Type B pancreatic cell (in vitro differentiated cells): ENCODE data around the gene WFDC1. TPM values are rescaled to one million over a fixed set of nuclear protein-coding genes. Genes with fewer than 3 reads are reported as not detected.
"Not testable (repeated sequence)": the region's sequence is repeated elsewhere in the genome, so short reads cannot be mapped to it uniquely, and the experiment has no call there.

Source experiments
- DNase-seq: peaks from one replicate; pipeline ENCODE4 v3.0.0; 2021; ENCODE audit warnings: mixed read lengths; ENCODE audit not compliant: unreplicated experiment; ENCODE audit errors: extremely low spot score
- H3K27ac Mint-ChIP-seq: 2 replicates; pipeline ENCODE4 v1.8.0; 2021; ENCODE audit warnings: mild to moderate bottlenecking, mixed read lengths
- H3K27me3 Mint-ChIP-seq: 2 replicates; pipeline ENCODE4 v1.8.0; 2021; ENCODE audit warnings: mixed read lengths
- H3K36me3 Mint-ChIP-seq: 2 replicates; pipeline ENCODE4 v1.8.0; 2021; ENCODE audit warnings: mixed read lengths
- H3K4me1 Mint-ChIP-seq: one replicate; pipeline ENCODE4 v1.8.0; 2021; ENCODE audit warnings: mixed read lengths; ENCODE audit not compliant: unreplicated experiment
- H3K4me3 Mint-ChIP-seq: 2 replicates; pipeline ENCODE4 v1.8.0; 2021; ENCODE audit warnings: mild to moderate bottlenecking, mixed read lengths
- H3K9me3 Mint-ChIP-seq: 2 replicates; pipeline ENCODE4 v1.8.0; 2021; ENCODE audit warnings: mixed read lengths
- CTCF ChIP-seq: fragments of 200-600 bp; sonication (generic); conservative IDR thresholded peaks from 2 replicates; pipeline ENCODE4 v1.5.0; 2021; ENCODE audit warnings: antibody characterized with exemption, mild to moderate bottlenecking
- total RNA-seq: library from RNA; stranded (reverse); gene quantifications from 2 replicates; pipeline ENCODE4 v1.2.1, GENCODE V29; 2021; ENCODE audit warnings: low replicate concordance

WFDC1 gene
- total RNA-seq, 1 donor from 2014 or later, result 2.0 TPM

DNA sequence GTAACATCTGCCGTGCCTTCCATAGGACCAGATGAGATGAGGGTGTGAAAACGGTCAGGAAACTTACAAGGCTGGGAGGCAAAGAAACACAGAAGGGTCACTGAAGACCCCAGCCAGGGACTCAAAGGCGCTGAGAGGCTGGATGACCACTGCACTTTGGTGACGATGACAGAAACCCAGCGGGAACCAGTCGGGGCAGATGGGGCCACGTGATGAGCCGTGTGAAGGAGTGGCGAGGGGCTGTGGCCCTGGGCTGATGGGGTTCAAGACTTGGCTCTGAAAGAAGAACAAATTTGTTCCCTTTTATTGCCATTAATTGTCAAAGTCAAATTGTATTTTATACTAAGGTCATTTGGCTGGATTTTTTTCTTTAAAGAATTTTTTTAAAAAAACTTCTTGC lies 45.1 kb downstream of the WFDC1 start:
- no peak for TF ChIP-seq CTCF
- Mint-ChIP-seq H3K4me3 (no peak overlapping the region), H3K27me3 (no peaks in the 10 kb centered on the region), H3K9me3 (peaks cover 14% of the 10 kb centered on the region), H3K4me1 (no peaks in the 10 kb centered on the region), H3K36me3 (no peaks in the 10 kb centered on the region), H3K27ac (no peak overlapping the region)
- DNase-seq, result no peak

- Mint-ChIP-seq H3K9me3 (peaks cover 9% of the 10 kb centered on the region), H3K27me3 (no peaks in the 10 kb centered on the region), H3K4me1 (no peaks in the 10 kb centered on the region), H3K36me3 (no peaks in the 10 kb centered on the region), H3K27ac (no peak overlapping the region), H3K4me3 (no peak overlapping the region)
- peak; percentile 17 for TF ChIP-seq CTCF
- DNase-seq, result no peak
Measured at GRCh38 chr16:84340325-84341040, 45.8 kb downstream of the WFDC1 start.

- Mint-ChIP-seq H3K36me3 (no peaks in the 10 kb centered on the region), H3K27ac (no peak overlapping the region), H3K27me3 (no peaks in the 10 kb centered on the region), H3K9me3 (peaks cover 8% of the 10 kb centered on the region), H3K4me3 (no peak overlapping the region), H3K4me1 (no peaks in the 10 kb centered on the region)
- TF ChIP-seq CTCF, result no peak
- no peak for DNase-seq
Measured at GRCh38 chr16:84341528-84342295, 47.0 kb downstream of the WFDC1 start.

GRCh38 chr16:84343800-84344199 lies 49.1 kb downstream of the WFDC1 start:
- not testable (repeated sequence) for H3K9me3 Mint-ChIP-seq, H3K36me3 Mint-ChIP-seq, H3K4me3 Mint-ChIP-seq, DNase-seq, H3K27me3 Mint-ChIP-seq, H3K27ac Mint-ChIP-seq, H3K4me1 Mint-ChIP-seq

DNA sequence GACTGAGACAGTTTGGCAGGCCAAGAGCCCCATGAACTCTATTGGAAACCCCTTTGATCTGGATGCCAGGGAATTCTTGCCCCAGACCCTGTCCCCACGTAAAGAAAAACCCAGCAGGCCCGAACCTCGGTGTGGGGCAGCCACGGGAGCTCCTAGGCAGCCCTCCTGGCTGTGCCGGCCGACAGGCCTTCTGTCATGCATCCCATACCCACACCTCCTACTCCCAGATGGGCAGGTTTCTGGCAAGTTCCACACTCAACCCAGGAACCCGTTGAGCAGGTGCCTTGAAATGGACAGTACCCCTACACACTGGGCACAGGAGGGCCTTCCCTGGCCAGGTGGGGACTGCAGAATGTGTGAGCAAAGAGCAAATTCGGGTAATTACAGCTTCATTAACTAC lies 50.1 kb downstream of the WFDC1 start:
- Mint-ChIP-seq H3K4me3 (no peak overlapping the region), H3K27me3 (no peaks in the 10 kb centered on the region), H3K9me3 (no peaks in the 10 kb centered on the region), H3K27ac (no peak overlapping the region), H3K36me3 (no peaks in the 10 kb centered on the region), H3K4me1 (no peaks in the 10 kb centered on the region)
- no peak for DNase-seq
- TF ChIP-seq CTCF, result no peak

DNA sequence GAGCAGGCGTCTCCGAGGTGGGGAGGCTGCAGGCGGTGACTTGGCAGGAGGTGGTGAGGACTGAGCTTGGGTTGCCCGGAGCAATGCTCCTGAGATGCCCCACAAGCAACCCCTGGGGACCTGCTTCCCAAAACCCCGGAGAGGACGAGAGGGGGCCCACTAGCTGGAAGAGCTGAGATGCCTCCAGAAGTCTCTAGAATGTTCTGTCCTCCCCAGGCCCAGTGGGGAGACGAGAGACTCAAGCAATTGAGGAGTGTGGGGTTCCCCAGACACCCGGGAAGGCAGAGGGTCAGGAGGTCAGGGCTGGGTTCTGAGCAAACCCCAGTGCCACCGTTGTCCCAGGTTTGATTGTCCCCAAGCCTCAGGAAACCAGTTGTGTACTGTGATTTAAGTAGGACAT lies 52.5 kb downstream of the WFDC1 start:
- Mint-ChIP-seq H3K27me3 (no peaks in the 10 kb centered on the region), H3K9me3 (no peaks in the 10 kb centered on the region), H3K27ac (no peak overlapping the region), H3K4me3 (no peak overlapping the region), H3K4me1 (peaks cover 5% of the 10 kb centered on the region), H3K36me3 (no peaks in the 10 kb centered on the region)
- TF ChIP-seq CTCF, result no peak
- DNase-seq, result no peak
